Measurements from ENCODE around the gene MRPL54.

The MRPL54 gene

DNA sequence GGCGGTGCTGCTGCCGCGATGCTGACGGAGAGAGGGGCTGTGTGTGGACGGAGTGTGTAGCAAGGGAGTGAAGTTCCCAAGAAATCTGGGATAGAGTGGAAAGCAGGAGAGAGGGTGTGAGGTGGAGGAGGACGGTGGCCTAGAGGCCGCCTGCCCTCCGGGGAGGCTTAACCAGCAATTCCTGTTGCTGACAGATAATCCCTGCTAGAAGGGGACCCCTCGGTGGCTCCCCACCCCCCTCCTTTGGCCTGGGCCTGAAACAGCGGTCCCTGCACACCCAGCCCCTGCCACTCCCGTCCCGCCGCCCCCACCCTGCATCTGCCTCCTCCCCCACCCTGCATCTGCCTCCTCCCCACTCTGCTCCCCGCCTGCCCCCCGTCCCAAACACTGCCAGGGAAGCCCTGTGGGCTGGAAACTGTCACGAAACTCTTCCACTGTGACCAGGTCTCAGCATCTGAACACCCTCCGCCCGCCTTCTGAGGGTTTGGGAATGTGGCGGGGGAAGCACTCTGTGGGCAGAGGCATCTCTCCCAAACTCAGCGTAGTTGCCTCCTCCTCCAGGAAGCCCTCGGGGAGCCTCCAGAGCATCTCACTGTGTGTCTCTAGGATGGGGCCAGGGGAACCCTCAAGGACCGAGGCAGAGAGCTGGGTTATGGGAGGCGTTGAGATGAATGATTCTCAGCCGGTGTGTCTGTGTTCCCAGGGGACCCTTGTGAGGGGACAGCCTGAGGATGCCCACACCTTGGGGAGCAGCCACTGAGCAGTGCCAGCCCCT, 40.8 kb downstream of the MRPL54 start:
- no peaks in the 10 kb centered on the region for H3K9me3 ChIP-seq
- TF ChIP-seq, protein P1, sequence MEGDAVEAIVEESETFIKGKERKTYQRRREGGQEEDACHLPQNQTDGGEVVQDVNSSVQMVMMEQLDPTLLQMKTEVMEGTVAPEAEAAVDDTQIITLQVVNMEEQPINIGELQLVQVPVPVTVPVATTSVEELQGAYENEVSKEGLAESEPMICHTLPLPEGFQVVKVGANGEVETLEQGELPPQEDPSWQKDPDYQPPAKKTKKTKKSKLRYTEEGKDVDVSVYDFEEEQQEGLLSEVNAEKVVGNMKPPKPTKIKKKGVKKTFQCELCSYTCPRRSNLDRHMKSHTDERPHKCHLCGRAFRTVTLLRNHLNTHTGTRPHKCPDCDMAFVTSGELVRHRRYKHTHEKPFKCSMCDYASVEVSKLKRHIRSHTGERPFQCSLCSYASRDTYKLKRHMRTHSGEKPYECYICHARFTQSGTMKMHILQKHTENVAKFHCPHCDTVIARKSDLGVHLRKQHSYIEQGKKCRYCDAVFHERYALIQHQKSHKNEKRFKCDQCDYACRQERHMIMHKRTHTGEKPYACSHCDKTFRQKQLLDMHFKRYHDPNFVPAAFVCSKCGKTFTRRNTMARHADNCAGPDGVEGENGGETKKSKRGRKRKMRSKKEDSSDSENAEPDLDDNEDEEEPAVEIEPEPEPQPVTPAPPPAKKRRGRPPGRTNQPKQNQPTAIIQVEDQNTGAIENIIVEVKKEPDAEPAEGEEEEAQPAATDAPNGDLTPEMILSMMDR (IDR thresholded peaks at IDR 0.05) = no peak
- intact Hi-C loops (cut with DNase I; ENCODE audit: low total_unique reads) = no loop called here
- no peaks in the 10 kb centered on the region for H3K36me3 ChIP-seq
- H3K4me3 ChIP-seq = no peak overlapping the region
- peaks cover 0 to 73% of the 10 kb centered on the region in 2 donors for H3K27me3 ChIP-seq
- H3K4me1 ChIP-seq = peaks cover 0 to 12% (median 9%) of the 10 kb centered on the region in 4 donors
- H3K27ac ChIP-seq = no peak overlapping the region
- DNase-seq = no peak

DNA sequence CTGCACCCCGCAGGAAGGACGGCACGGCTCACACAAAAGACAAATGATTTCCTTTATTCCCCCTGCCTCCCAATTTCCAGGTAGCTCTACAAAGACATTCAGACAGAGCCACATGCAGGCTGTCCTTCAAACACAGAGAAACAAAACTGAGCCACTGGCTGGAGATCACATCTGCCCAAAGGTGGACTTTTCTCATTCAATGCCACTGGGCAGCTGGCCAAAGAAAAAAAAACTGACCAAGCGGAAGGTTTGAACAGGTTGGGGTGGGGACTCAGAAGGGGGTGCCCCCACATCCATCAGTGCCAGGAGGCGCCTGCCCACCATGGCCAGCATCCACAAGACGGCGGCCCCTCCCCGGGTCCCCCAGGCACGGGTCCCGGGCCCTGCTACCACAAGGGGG, 41.5 kb downstream of the MRPL54 start:
- DNase-seq = no peak

DNA sequence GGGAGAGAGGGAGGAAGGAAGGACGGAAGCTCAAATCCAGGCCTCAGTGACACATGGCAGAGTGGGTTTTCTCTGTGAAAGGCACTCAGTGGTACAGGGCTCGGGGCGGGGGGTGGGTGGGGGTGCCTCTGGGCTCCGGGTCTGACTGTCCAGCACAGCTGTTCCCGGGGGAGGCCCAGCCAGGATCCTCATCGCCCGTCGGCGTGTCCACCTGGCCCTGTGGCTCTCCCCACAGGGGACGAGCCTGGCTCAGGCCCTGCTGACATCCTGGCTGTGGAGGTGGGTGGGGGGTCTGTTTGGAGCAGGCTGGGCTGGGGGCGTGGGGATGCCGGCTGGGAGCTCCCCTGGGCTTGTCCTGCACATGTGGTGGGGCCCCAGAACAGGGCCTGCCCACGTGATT, 41.9 kb downstream of the MRPL54 start:
- Histone ChIP-seq H3K9me3 (no peaks in the 10 kb centered on the region), H3K36me3 (no peaks in the 10 kb centered on the region), H3K27me3 (peaks cover 0 to 62% of the 10 kb centered on the region in 2 donors), H3K4me1 (peaks cover 0 to 12% (median 9%) of the 10 kb centered on the region in 4 donors), H3K4me3 (no peak overlapping the region), H3K27ac (no peak overlapping the region)
- intact Hi-C loops (cut with DNase I; ENCODE audit: low total_unique reads) = no loop called here
- TF ChIP-seq, protein P1 (IDR thresholded peaks at IDR 0.05) = no peak
- no peak for DNase-seq

More for the DNA sequence above, 41.5 kb downstream of the MRPL54 start:
- no peak overlapping the region for H3K4me3 ChIP-seq
- intact Hi-C loops (cut with DNase I; ENCODE audit: low total_unique reads) = no loop called here
- H3K4me1 ChIP-seq = peaks cover 0 to 12% (median 9%) of the 10 kb centered on the region in 4 donors
- TF ChIP-seq, protein P1 (IDR thresholded peaks at IDR 0.05) = no peak
- no peaks in the 10 kb centered on the region for H3K9me3 ChIP-seq
- no peaks in the 10 kb centered on the region for H3K36me3 ChIP-seq
- peaks cover 0 to 67% of the 10 kb centered on the region in 2 donors for H3K27me3 ChIP-seq
- no peak overlapping the region for H3K27ac ChIP-seq

DNA sequence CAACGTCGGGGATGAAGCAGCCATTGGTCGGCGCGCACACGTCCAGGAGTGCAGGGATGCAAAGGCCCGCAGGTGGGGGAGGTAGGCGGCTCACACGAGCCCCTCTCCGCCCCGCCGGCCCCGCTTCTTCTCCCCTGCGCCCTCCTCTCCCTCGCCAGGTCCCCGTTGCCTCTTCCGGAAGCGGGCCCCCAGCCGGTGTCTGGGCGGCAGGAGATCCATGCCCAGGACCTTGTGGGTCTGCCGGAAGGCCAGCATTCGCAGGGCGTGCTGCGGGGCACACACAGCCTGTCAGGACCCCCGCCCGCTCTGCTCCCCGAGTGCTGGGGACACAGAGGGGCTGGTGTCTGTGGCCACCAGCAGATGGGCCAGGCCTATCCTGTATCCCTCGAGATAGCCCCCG, 43.4 kb downstream of the MRPL54 start:
- TF ChIP-seq, protein P1 (IDR thresholded peaks at IDR 0.05) = no peak
- Histone ChIP-seq H3K4me3 (no peak overlapping the region), H3K36me3 (no peaks in the 10 kb centered on the region), H3K9me3 (no peaks in the 10 kb centered on the region), H3K27ac (no peak overlapping the region), H3K27me3 (peaks cover 0 to 62% of the 10 kb centered on the region in 2 donors), H3K4me1 (peaks cover 0 to 12% (median 9%) of the 10 kb centered on the region in 4 donors)
- no peak for DNase-seq
- intact Hi-C loops (cut with DNase I; ENCODE audit: low total_unique reads) = no loop called here

DNA sequence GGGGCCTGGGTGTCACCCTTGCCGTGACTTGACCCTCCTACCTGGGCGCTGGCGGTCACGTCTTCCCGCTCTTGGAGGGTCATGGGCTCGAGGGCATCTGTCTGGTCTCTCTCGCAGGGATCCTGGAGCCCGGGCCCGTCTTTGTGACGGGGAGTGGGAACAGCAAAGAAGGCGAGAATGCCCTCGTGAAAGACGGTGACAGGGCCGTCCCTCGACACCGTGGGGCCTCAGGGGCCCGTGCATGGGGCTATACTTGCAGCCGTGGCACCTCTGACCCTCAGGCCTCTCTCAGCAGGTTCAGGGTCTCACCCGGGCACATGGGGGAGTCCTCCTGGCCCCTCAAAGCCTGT, 44.6 kb downstream of the MRPL54 start:
- Histone ChIP-seq H3K9me3 (no peaks in the 10 kb centered on the region), H3K27ac (no peak overlapping the region), H3K4me1 (no peaks in the 10 kb centered on the region), H3K36me3 (no peaks in the 10 kb centered on the region), H3K27me3 (peaks cover 0 to 62% of the 10 kb centered on the region in 2 donors), H3K4me3 (no peak overlapping the region)
- intact Hi-C loops (cut with DNase I; ENCODE audit: low total_unique reads) = no loop called here
- TF ChIP-seq, protein P1 (IDR thresholded peaks at IDR 0.05) = no peak
- no peak for DNase-seq

Measured in tibial artery (tissue), 4 donors.